GM15510 (cell line): ENCODE data around the gene TBC1D5.

ENCODE experiments used
- POLR2A ChIP-seq: IDR thresholded peaks from 3 replicates; pipeline ENCODE4 v1.6.1; 2011; ENCODE audit warnings: borderline replicate concordance; ENCODE audit not compliant: insufficient read length; ENCODE audit errors: extremely low read depth

TBC1D5 gene

DNA sequence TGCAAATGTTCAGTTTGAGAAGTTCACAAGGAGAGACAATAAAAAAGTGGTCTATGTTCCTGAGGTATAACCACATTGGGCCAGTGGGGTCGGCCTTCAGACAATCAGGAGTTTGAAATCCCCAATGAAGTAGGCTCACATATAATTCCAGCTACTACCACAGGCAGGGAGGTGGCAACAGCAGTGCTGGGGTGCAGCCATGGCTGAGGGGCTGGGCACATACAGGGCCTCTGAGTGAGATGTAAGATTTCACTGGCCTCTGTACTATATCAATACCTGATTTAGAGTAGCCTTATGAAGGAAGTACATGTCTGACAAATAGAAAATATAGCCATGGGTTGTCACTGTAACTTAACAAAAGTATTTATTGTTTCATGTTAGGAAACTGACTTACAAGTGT lies 402.2 kb downstream of the TBC1D5 start:
- TF ChIP-seq POLR2A, result no peak

DNA sequence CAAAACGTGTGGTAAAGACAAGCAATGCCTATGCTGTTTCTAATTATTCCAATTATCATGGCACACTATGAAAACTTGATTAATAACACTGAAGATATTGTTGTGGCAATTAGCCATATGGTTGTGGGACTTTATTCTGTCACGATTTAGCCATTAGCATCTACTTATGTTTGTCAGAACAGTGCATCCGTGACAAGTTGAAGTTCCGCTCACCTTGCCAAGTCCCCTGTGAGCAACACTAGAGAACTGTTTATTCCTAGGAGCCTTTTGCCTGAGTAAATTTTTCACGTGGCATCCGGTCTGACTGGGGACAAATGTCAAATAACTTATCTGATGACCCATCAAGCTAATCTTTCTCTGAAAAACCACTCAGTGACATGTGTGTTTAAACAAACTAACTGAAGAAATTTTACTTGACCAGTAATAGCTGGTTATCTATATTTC lies 403.3 kb downstream of the TBC1D5 start:
- no peak for TF ChIP-seq POLR2A

DNA sequence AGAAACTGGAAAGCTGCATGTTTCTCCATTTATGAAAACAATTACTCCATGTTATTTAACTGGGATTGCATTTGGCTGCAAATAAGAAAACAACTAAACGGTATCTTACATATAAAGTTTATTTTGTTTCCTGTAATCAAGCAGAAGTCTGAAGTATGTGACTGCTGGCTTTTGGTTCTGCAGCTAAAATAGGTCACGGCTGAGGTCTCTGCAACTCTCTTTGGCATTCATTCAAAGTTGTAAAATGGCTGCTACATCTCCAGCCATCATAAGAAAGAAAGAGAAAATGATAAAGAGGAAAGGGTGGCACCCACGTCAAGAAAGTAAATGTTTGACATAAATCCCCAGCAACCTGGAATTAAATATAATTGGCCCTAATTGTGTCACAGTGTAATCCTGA lies 406.1 kb downstream of the TBC1D5 start:
- TF ChIP-seq POLR2A, result no peak

DNA sequence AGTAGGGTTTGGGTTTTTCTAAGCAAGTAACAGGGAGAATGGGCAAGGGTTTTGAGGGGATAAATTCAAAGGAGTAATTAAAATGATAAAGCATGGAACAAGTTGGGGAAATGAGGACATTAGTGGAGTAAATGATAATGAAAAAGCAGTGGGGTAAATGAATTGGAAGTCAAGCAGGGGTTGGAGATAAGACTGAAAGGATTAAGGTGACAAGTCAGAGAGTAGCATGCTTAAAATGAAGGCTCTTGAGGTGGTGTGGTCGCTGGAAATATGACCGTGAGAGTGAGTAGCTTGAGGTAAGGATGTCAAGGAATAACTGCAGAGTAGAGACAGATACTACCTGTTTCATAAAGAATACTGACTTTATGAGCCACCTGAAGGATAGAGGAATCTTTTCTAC lies 408.5 kb downstream of the TBC1D5 start:
- no peak for TF ChIP-seq POLR2A

DNA sequence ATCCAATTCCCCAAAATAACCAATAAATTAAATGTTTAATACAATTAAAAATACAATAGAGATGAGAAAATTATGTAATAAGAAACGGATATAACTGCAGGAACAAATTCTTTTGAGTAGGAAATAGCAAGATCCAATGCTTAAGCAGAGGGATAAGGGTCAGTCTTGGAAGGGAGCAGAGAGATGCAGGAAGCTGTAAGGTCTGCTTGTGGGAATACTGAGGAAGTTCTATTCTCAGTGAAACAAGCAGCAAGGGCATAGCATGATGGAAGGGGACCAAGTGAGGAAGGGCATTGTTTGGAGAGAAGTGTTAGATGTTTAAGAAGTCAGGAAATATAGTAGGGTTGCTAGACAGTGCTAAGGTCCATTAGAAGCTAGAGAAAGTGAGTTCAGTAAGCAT lies 409.0 kb downstream of the TBC1D5 start:
- no peak for TF ChIP-seq POLR2A

DNA sequence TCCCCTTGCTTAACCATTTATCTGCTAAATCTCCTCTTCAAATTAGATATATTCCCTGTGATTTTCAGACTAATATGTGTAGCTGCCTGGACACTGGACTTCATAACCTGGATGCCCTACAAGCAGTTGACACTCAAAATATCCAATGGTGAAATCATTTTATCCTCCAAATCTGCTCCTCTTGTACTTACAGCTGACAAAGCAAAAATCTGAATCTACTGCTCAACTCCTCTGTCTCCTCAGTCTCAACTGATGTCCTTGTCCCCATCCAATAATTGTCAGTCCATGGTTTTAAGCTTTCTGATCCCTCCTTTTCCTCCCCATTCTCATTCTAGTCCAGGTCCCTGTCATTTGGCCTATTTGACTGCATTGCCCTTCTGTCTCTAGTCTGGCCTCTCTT lies 411.8 kb downstream of the TBC1D5 start:
- TF ChIP-seq POLR2A, result no peak

- no peak for TF ChIP-seq POLR2A
Observed at GRCh38 chr3:17329927-17330326, 412.5 kb downstream of the TBC1D5 start.

DNA sequence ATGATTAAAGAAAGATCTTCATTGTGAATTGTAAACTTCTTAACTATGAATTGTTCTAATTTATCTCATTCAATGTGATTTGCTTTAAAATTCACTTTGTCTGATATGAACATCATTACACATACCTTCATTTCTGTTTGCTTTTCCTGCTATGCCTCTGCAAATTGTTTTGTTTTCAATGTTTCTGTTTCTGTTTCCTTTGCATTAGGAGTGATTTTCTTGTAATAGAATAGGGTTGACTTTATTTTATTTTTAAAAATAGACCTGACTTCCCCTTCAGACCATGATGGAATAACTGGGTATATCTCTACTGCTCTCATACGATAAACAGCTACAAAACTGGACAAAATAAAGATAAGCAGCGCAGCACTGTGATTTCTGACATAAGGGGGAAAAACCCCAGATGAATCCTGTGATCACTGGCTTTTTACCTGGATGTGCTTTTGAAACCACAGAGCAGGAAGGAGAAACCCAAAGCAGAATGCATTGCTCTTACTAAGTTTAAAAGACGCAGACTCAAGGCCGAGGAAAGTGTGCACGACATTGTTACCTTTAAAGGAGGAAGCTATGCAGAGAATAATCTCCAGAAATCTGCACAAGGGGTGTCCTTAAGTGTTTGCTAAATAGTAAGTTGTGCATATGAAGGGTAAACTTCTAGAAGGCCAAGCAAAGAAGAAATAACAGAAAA lies 420.2 kb downstream of the TBC1D5 start:
- no peak for TF ChIP-seq POLR2A

GRCh38 chr3:17320266-17320665 lies 422.2 kb downstream of the TBC1D5 start:
- TF ChIP-seq POLR2A, result no peak

GRCh38 chr3:17315897-17316296 lies 426.5 kb downstream of the TBC1D5 start:
- no peak for TF ChIP-seq POLR2A

- TF ChIP-seq POLR2A, result no peak
Observed at GRCh38 chr3:17314171-17314570, 428.3 kb downstream of the TBC1D5 start.

DNA sequence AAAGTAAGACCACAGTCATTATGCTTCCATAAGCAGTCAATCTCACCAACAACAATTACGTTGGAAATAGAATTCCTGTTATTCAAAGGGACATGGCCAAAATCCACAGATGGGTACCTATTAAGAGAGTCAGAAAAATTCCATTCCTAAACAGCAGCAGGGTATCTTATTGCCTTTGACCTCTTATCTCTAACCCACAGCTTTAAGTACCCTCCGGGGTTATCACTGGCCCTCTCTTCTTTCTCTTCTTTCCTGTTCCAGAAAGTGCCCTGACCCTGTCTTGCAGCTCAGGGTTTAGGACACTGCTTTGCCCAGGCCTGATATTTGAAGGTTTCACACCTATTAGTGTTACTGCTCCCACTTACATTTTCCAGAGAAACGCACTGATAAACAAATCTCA lies 428.7 kb downstream of the TBC1D5 start:
- TF ChIP-seq POLR2A, result no peak

DNA sequence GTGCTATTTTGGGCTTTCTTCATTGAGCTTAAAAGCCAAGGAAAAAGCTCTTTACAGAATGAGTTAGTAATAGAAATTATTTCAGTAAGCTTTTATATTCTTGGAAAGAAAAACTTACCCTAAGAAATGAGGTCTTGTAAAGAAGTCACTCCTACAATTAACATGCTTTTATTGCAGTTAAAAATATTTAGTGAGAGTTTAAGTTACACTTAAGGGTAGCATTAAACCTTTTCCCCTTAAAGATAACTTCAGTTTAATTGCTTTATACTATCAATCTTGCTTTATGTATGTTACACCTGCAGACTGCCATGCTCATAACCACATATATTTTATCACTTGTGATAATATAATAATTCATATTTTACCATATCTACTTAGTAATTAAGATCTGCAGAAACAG lies 431.4 kb downstream of the TBC1D5 start:
- no peak for TF ChIP-seq POLR2A

DNA sequence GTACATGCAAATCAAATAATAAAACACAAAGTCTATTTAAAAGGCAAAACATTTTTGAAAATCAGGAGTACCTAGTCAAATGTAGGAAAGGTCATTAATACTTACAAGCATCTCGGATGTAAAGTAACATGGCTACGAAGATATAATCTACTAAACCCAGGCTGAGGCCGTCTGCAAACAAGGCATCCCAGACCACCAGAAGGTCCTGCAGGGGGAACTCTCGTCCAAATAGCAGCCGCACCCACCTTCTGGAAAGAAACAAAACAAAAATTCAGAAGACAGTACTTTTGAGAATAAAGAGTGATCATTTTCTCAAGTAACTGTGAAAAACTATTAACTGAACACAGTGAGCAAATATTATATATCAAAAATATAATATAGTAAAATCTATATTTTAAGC lies 434.5 kb downstream of the TBC1D5 start:
- no peak for TF ChIP-seq POLR2A

GRCh38 chr3:17307482-17307881 lies 434.9 kb downstream of the TBC1D5 start:
- TF ChIP-seq POLR2A, result no peak

- TF ChIP-seq POLR2A, result no peak
Observed at GRCh38 chr3:17304969-17305368, 437.5 kb downstream of the TBC1D5 start.

DNA sequence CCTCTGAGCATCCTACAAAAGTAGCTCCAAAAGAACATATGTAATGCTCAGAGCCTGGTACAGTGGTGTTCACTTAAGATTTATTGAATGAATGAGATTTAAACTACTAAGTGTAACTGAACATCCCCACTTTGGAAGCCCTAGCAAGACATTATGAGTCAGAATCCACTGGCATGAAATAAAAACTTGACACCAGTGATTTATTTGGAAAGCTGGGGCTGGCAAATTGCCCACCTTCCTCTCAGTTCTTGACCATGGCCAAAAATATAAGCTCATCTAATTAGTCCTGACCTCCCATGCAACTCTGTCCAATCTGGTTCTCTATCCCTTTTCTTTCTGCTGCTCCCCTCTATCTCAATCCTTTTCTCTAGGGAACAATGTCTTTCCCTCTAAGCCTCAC lies 439.7 kb downstream of the TBC1D5 start:
- TF ChIP-seq POLR2A, result no peak
